ENCODE data around the gene SEMA5A. TPM values are rescaled to one million over a fixed set of nuclear protein-coding genes. Genes with fewer than 3 reads are reported as not detected.

The SEMA5A gene
- total and polyA plus RNA-seq, 2 of the 8 experiments (the other 6 are each of a cell fraction or from before 2014, with no cell fraction given): 5.3 to 8.9 TPM

- Histone ChIP-seq H3K4me1 (replicated peaks in 1 of 4; ENCODE audit: control insufficient read depth in 3 of 4, insufficient read depth in 4 of 4, low read length in 3 of 4) (no peaks in the 10 kb centered on the region), H3K27ac (ENCODE audit: low read depth, low read length) (no peak overlapping the region), H3K4me3 (ENCODE audit: extremely low read depth in 1 of 4, insufficient read depth in 2 of 4, low read depth in 3 of 4, low read length in 4 of 4) (no peak overlapping the region), H4K5ac (ENCODE audit: insufficient read length, low read depth, low read length) (no peak overlapping the region), H3K23me2 (ENCODE audit: low read depth, low read length) (no peaks in the 10 kb centered on the region), H3K56ac (replicated peaks; ENCODE audit: insufficient read length, low read depth, low read length) (no peak overlapping the region), H3K18ac (ENCODE audit: extremely low read depth, low read length) (no peak overlapping the region), H3K4ac (replicated peaks; ENCODE audit: insufficient read length, low read depth, low read length) (no peak overlapping the region), H2BK120ac (replicated peaks; ENCODE audit: low read depth, low read length) (no peak overlapping the region), H4K8ac (ENCODE audit: extremely low read depth, insufficient read depth, low read length) (no peak overlapping the region), H2BK15ac (ENCODE audit: low read length) (no peak overlapping the region), H3K79me1 (ENCODE audit: low read depth, low read length) (no peaks in the 10 kb centered on the region), H4K91ac (replicated peaks; ENCODE audit: insufficient read length, low read length) (no peak overlapping the region), H3K23ac (ENCODE audit: insufficient read length) (no peak overlapping the region), H2AK5ac (ENCODE audit: low read depth, low read length) (no peak overlapping the region), H2AFZ (ENCODE audit: low read length) (no peak overlapping the region), H3K36me3 (ENCODE audit: control insufficient read depth in 2 of 4, insufficient read depth in 4 of 4, low read length in 3 of 4) (no peaks in the 10 kb centered on the region), H3K9me3 (ENCODE audit: insufficient read depth in 2 of 2, low read depth in 1 of 2, low read length in 1 of 2) (no peaks in the 10 kb centered on the region), H3K27me3 (replicated peaks in 1 of 4; ENCODE audit: control insufficient read depth in 3 of 4, extremely low read depth in 1 of 4, insufficient read depth in 3 of 4, low read length in 3 of 4) (no peaks in the 10 kb centered on the region), H2BK5ac (ENCODE audit: low read depth, low read length) (no peak overlapping the region), H3K4me2 (ENCODE audit: insufficient read depth in 1 of 2, low read depth in 2 of 2, low read length in 2 of 2) (no peak overlapping the region), H3K79me2 (ENCODE audit: control insufficient read depth in 1 of 2, insufficient read depth in 2 of 2, low read length in 2 of 2) (no peaks in the 10 kb centered on the region), H3K14ac (ENCODE audit: insufficient read length) (no peak overlapping the region), H3K9ac (replicated peaks in 1 of 4; ENCODE audit: extremely low read depth in 1 of 4, low read depth in 3 of 4, low read length in 3 of 4) (no peak overlapping the region), H2BK20ac (ENCODE audit: low read length) (no peak overlapping the region), H2BK12ac (ENCODE audit: low read depth, low read length) (no peak overlapping the region), H4K20me1 (replicated peaks in 1 of 2; ENCODE audit: control insufficient read depth in 1 of 2, insufficient read depth in 2 of 2, low read length in 2 of 2) (no peaks in the 10 kb centered on the region)
- POLR2A ChIA-PET (ENCODE audit: partially characterized antibody): no interaction called here
- TF ChIP-seq KDM1A (IDR thresholded peaks at IDR 0.05; ENCODE audit: borderline replicate concordance, low read length) (no peak), RFX5 (IDR thresholded peaks at IDR 0.05; ENCODE audit: borderline replicate concordance, low read depth, low read length) (no peak), BRCA1 (IDR thresholded peaks at IDR 0.05; ENCODE audit: low read depth, low read length) (no peak), JUND (IDR thresholded peaks at IDR 0.05; ENCODE audit: low read length) (no peak)
- DNase-seq (ENCODE audit: low read depth in 1 of 2, low spot score in 2 of 2) (no peak), FAIRE-seq (no peak)
- CTCF ChIA-PET (ENCODE audit: partially characterized antibody): no interaction called here
- 93% methylated on average over 4 of the region's 4 CpGs; no CpG with 5 or more reads in 1 of the 2 experiments for WGBS, 2 experiments (ENCODE audit: extremely low coverage in 1 of 2, insufficient coverage in 1 of 2, insufficient read length in 1 of 2, insufficient replicate concordance in 2 of 2, low coverage in 1 of 2, low lambda C conversion rate in 2 of 2, missing lambda C conversion rate in 1 of 2)
These were observed 493.5 kb downstream of the SEMA5A start for GRCh38 chr5:9052421-9052820.

Data from H1 (cell line).